ENCODE data around the gene ARHGAP25. TPM values are rescaled to one million over a fixed set of nuclear protein-coding genes. Genes with fewer than 3 reads are reported as not detected.

ARHGAP25 gene
- total RNA-seq: 100 to 1,000 TPM; 109 to 117 TPM

DNA sequence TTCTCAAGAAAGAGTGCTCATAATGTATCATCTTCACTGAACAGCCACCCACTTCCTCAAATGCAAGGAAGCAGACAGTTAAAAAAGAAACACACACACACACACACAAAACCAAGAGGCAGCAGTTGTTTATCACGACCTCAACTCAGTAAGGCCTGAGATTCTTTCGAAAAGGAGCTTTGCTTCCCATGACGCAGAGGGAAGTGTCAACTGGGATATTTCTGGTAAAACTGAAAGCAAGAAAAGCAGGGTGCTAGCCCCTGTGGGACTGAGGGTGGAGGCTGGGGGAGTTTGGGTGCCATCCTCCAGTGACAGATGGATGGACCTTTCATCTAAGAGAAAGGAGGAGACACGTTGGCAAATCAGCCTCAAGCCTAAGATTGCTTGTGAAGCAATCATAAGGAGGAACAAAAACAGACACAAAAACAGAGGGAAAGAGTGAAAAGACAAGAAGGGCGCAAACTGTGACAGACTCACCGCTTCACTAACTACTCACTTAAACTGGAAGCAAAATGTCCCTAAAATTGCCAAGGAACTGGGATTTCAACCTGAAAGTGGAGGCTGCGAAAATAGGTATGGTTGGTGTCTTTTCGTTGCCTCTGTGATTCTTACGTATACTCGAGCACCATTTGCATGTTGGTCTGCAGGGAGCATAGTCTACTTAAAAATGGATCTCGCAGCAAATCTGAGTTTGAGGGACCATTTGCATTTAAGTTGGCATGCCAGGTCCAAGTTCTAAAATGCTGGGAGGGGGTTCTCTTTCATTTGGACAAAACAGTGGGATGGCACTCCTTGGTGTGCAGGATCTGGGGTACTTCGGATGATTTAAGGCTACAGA lies at the start of gene ARHGAP25:
Gene ARHGAP25 (plus strand): TSS at position 124 of the 838 bp plus-strand sequence. CDS start 389 bp downstream, at position 513.
- ATAC-seq (ENCODE audit: low read depth): peak; percentile 61
- no peak within 1 kb of the TSS for H3K27ac Mint-ChIP-seq
- POLR2A ChIA-PET: interaction anchor here (0.9 to 3.0 kb wide), 10 partner anchors 13 to 173 kb away, joined by 3 to 38 read pairs (median 4); no protein-coding TSS in a partner anchor

GRCh38 chr2:68686178-68686577 lies 48.4 kb upstream of the ARHGAP25 start:
- POLR2A ChIA-PET: no interaction called here
- H3K27ac Mint-ChIP-seq: no peak overlapping the region
- ATAC-seq (ENCODE audit: low read depth) (no peak), DNase-seq (no peak)
- H3K9me3 Mint-ChIP-seq: peaks cover 4% of the 10 kb centered on the region
- peaks cover 13% of the 10 kb centered on the region for H3K4me1 Mint-ChIP-seq
- no peak overlapping the region for H3K4me3 Mint-ChIP-seq
- H3K27me3 Mint-ChIP-seq: peaks cover 3% of the 10 kb centered on the region
- H3K36me3 Mint-ChIP-seq: peaks cover 3% of the 10 kb centered on the region

More for the DNA sequence above, at the start of gene ARHGAP25:
- no peak within 1 kb of the TSS for H3K4me3 Mint-ChIP-seq
- H3K4me1 Mint-ChIP-seq: peaks cover 23% of the 10 kb centered on the region
- DNase-seq: no peak
- H3K9me3 Mint-ChIP-seq: no peaks in the 10 kb centered on the region
- H3K27me3 Mint-ChIP-seq: no peaks in the 10 kb centered on the region
- H3K36me3 Mint-ChIP-seq: peaks cover 2% of the 10 kb centered on the region

DNA sequence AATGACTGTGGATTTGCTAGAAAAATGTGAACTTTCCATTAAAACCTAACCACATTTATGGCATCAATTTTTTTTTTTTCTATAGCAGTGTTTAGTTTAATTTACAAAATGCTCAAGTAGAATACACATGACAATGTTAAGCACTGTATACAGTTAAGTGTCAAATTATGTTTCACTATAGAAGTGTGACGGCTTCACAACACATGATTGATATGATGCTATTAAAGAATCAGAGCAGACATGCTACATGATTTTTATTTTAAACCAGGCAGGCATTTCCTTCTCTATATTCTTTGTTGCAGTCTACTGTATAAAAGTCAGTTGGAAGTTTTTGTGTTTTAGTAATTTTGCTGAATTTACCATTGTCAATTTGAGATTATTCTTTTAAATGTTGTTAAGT lies 47.6 kb upstream of the ARHGAP25 start:
- no peak overlapping the region for H3K4me3 Mint-ChIP-seq
- H3K27ac Mint-ChIP-seq: no peak overlapping the region
- no peaks in the 10 kb centered on the region for H3K9me3 Mint-ChIP-seq
- ATAC-seq (ENCODE audit: low read depth) (no peak), DNase-seq (no peak)
- POLR2A ChIA-PET: no interaction called here
- H3K36me3 Mint-ChIP-seq: peaks cover 2% of the 10 kb centered on the region
- H3K27me3 Mint-ChIP-seq: peaks cover 3% of the 10 kb centered on the region
- H3K4me1 Mint-ChIP-seq: peaks cover 13% of the 10 kb centered on the region

DNA sequence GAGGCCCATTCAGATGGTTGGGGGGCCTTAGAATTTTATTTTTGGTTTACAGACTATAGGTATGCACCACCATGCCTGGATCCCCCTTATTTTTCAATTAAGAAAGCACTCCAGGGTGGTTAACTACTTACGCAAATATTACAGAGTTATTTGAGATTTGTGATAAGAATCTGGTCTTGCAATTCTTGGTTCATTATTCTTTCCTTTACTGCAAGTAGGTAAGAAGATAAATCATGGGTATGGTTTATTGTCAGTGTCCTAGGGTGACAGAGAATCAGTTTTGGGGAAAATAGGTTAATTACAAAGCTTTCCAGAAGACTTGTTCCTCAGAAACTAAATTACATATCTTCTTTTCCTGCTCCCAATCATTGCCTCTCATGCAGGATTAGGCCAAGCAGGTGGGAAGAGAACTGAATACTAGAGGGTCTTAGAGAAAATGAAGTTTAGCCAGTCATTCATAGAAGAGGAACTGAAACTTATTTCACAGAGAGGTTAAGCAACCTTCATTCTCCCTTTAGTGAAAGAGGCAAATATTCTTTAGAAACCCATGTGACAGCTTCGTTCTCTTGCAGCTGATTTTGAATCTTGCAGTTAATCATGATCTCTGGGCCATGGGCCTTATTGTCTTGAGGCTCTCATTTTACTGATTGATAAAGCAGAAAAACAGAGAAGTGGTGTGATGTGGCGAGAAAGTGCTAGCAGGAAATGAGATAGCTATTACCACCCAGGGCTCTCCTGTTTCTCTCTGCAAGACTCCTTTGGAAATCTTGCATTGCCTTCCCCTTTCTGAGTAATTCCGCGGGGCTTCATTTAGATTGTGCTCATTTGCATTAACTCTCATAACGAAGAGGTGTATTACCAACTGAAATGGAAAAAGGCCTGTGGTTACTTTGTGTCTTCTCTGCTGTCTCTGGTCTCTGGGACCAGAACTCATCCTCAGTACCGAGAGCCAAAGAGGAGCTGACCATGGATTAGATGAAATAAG lies 44.8 kb upstream of the ARHGAP25 start:
- POLR2A ChIA-PET: interaction anchor here (0.9 kb wide), 1 partner anchor 10 kb away, joined by 4 read pairs; no protein-coding TSS in a partner anchor
- peak; percentile 47 for ATAC-seq (ENCODE audit: low read depth)
- Mint-ChIP-seq H3K9me3 (no peaks in the 10 kb centered on the region), H3K4me3 (peak overlapping the region; percentile 41), H3K4me1 (peaks cover 16% of the 10 kb centered on the region), H3K36me3 (peaks cover 7% of the 10 kb centered on the region), H3K27me3 (peaks cover 6% of the 10 kb centered on the region), H3K27ac (peak overlapping the region; percentile 68)
- DNase-seq: no peak

DNA sequence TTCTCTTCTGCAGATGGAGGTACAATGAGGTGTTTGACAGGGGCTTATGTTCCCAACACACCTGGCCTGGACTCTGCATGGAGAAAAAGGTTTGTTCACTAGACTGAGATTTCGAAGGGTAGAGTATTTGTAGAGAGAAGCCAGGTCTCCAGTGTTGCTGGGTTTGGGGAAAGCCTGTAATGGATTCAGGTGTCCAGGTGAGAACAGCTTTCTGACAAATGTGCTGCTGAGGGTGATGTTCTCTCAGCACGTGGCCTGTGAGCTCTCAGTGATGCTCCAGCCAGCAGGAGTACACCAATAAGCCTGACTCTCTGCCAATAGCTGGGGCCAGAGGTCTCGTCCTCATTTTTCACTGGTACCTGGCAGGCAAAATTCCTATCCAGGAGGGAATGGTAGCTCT lies 43.8 kb upstream of the ARHGAP25 start:
- H3K4me1 Mint-ChIP-seq: peaks cover 16% of the 10 kb centered on the region
- no peak overlapping the region for H3K27ac Mint-ChIP-seq
- no peak for DNase-seq
- H3K4me3 Mint-ChIP-seq: no peak overlapping the region
- H3K9me3 Mint-ChIP-seq: no peaks in the 10 kb centered on the region
- H3K36me3 Mint-ChIP-seq: peaks cover 8% of the 10 kb centered on the region
- ATAC-seq (ENCODE audit: low read depth): no peak
- H3K27me3 Mint-ChIP-seq: peaks cover 6% of the 10 kb centered on the region
- POLR2A ChIA-PET: no interaction called here

DNA sequence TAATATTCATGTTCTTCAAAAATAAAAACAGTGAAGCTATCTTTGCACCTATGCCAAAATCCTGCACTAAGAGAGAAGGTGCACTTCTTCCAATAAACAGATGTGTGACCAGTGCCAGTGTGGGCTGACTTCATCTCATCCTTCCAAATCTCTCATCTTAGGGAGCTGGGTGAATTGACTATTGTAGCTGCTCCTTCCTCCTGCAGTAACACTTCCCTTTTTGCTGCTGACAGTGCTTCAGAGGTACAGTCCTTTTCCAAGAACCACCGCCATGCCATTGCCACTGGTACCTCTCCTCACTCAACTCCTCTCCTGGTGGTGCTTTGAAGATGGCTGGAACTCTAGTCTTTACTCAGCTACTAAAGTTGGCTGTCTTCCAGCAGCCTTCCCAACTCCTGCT lies 42.1 kb upstream of the ARHGAP25 start:
- POLR2A ChIA-PET: no interaction called here
- Mint-ChIP-seq H3K36me3 (peaks cover 10% of the 10 kb centered on the region), H3K4me1 (peaks cover 16% of the 10 kb centered on the region), H3K9me3 (peaks cover 2% of the 10 kb centered on the region), H3K27ac (no peak overlapping the region), H3K27me3 (peaks cover 6% of the 10 kb centered on the region), H3K4me3 (no peak overlapping the region)
- no peak for ATAC-seq (ENCODE audit: low read depth)
- no peak for DNase-seq

GRCh38 chr2:68693951-68694350 lies 40.7 kb upstream of the ARHGAP25 start:
- ATAC-seq (ENCODE audit: low read depth): no peak
- no peak for DNase-seq
- peaks cover 11% of the 10 kb centered on the region for H3K36me3 Mint-ChIP-seq
- H3K27me3 Mint-ChIP-seq: peaks cover 6% of the 10 kb centered on the region
- H3K4me3 Mint-ChIP-seq: no peak overlapping the region
- no peak overlapping the region for H3K27ac Mint-ChIP-seq
- H3K4me1 Mint-ChIP-seq: peaks cover 22% of the 10 kb centered on the region
- peaks cover 2% of the 10 kb centered on the region for H3K9me3 Mint-ChIP-seq
- POLR2A ChIA-PET: no interaction called here

DNA sequence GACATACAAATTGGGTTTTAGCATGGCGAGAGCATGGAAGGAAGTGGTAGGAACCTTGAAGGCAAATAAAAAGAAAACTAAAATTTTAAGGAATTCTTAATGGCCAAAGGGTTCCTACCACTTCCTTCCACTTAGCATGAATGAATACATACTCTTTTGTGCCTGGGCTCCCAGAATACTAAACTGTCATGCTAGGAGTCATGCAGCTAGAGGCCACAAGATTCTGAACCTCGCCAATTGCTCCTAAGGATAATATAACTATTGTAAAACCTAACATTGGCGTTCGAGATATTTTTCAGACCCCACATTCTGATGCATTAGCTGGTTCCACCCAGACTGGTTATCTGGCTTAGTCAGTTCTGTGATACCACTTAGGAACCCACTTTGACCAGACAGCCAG lies 38.6 kb upstream of the ARHGAP25 start:
- Mint-ChIP-seq H3K9me3 (peaks cover 8% of the 10 kb centered on the region), H3K4me1 (peaks cover 13% of the 10 kb centered on the region), H3K4me3 (no peak overlapping the region), H3K36me3 (peaks cover 17% of the 10 kb centered on the region), H3K27ac (no peak overlapping the region), H3K27me3 (peaks cover 6% of the 10 kb centered on the region)
- ATAC-seq (ENCODE audit: low read depth) (no peak), DNase-seq (no peak)
- POLR2A ChIA-PET: no interaction called here

DNA sequence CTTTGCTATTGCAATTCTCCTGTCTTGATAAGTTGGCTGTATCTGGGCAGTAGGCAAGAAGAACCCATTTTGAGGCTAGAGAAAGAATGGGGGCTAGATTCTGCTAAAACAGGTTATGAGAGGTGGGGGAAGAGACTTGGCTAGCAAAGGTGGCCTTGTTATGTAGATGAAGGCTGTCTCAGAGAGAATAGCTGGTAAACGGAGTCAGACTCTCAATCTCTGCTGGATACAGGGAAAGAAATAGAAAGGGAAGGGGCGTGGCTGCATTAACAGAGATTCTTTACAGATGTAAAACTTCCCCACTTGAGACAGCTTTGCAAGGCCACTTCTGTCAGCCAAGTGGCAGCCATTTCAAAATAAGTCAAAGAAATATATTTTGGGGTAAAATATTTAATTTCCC lies 38.1 kb upstream of the ARHGAP25 start:
- Mint-ChIP-seq H3K4me1 (peaks cover 13% of the 10 kb centered on the region), H3K4me3 (no peak overlapping the region), H3K27me3 (peaks cover 6% of the 10 kb centered on the region), H3K27ac (no peak overlapping the region), H3K36me3 (peaks cover 16% of the 10 kb centered on the region), H3K9me3 (peaks cover 8% of the 10 kb centered on the region)
- ATAC-seq (ENCODE audit: low read depth): no peak
- POLR2A ChIA-PET: no interaction called here
- no peak for DNase-seq

- H3K4me1 Mint-ChIP-seq: peaks cover 17% of the 10 kb centered on the region
- H3K4me3 Mint-ChIP-seq: no peak overlapping the region
- peaks cover 6% of the 10 kb centered on the region for H3K27me3 Mint-ChIP-seq
- no peak for DNase-seq
- no peak for ATAC-seq (ENCODE audit: low read depth)
- POLR2A ChIA-PET: no interaction called here
- H3K27ac Mint-ChIP-seq: no peak overlapping the region
- H3K36me3 Mint-ChIP-seq: peaks cover 14% of the 10 kb centered on the region
- H3K9me3 Mint-ChIP-seq: peaks cover 8% of the 10 kb centered on the region
Measured at GRCh38 chr2:68698567-68699377, 35.8 kb upstream of the ARHGAP25 start.

DNA sequence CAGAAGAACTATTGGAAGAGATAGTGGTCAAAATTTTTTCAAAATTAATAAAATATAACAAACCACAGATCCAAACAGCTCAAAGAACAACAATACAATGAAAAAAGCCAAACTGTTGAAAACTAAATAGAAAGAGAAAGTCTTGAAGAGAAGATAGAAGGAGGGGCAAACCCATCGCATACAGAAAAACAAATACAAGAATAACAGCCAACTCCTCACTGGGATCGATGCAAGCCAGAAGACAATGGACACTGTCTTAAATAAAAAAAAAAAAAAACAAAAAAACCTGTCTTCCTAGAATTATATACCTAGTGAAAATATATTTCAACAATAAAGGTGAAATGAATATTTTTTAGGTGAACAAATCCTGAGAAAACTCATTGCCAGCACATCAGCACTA lies 34.1 kb upstream of the ARHGAP25 start:
- Mint-ChIP-seq H3K4me3 (no peak overlapping the region), H3K27me3 (peaks cover 7% of the 10 kb centered on the region), H3K27ac (no peak overlapping the region), H3K9me3 (peaks cover 8% of the 10 kb centered on the region), H3K4me1 (peaks cover 17% of the 10 kb centered on the region), H3K36me3 (peaks cover 12% of the 10 kb centered on the region)
- POLR2A ChIA-PET: no interaction called here
- ATAC-seq (ENCODE audit: low read depth) (no peak), DNase-seq (no peak)

DNA sequence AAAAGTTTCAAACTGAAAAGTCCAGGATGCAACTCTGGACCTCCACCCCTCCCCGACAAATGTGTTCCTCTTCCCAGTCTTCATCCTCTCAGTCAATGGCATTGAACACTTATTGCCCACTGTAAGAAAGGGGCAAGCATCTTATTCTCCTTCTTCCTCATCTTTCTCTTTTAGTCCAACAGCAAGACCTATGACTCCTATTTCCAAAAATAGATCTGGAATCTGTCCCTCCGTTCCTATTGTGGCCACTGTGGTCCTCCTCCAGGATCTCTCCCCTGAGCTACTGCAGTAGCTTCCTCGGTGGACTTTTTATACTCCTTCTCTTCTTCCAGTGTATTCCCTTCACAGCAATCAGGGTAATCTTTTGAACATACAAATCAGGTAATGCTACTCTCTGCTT lies 28.0 kb upstream of the ARHGAP25 start:
- DNase-seq (no peak), ATAC-seq (ENCODE audit: low read depth) (no peak)
- Mint-ChIP-seq H3K4me1 (peaks cover 23% of the 10 kb centered on the region), H3K36me3 (peaks cover 2% of the 10 kb centered on the region), H3K27me3 (peaks cover 7% of the 10 kb centered on the region), H3K4me3 (no peak overlapping the region), H3K27ac (no peak overlapping the region), H3K9me3 (no peaks in the 10 kb centered on the region)
- POLR2A ChIA-PET: no interaction called here

GRCh38 chr2:68708629-68709028 lies 26.0 kb upstream of the ARHGAP25 start:
- Mint-ChIP-seq H3K4me3 (no peak overlapping the region), H3K9me3 (no peaks in the 10 kb centered on the region), H3K27me3 (peaks cover 3% of the 10 kb centered on the region), H3K36me3 (peaks cover 2% of the 10 kb centered on the region), H3K27ac (no peak overlapping the region), H3K4me1 (peaks cover 18% of the 10 kb centered on the region)
- POLR2A ChIA-PET: no interaction called here
- ATAC-seq (ENCODE audit: low read depth): no peak
- DNase-seq: no peak
